ENCODE measurements around the gene EYA3. TPM values are rescaled to one million over a fixed set of nuclear protein-coding genes. Genes with fewer than 3 reads are reported as not detected.

The EYA3 gene
- total and polyA plus RNA-seq, 11 donors: 5.8 to 23.3 (median 17.4) TPM

- 94 to 97% (median 95%) methylated on average over 6 to 11 of the region's 11 CpGs for WGBS, 4 donors
- peaks cover 0 to 49% (median 36%) of the 10 kb centered on the region in 9 donors for H3K36me3 ChIP-seq
- no peaks in the 10 kb centered on the region for H3K9me3 ChIP-seq
- ATAC-seq (no peak), DNase-seq (no peak)
- intact Hi-C loops (cut with DNase I): no loop called here
- TF ChIP-seq POLR2A (IDR thresholded peaks at IDR 0.05) (no peak), CTCF (IDR thresholded peaks at IDR 0.05) (no peak)
- H3K4me1 ChIP-seq: peaks cover 0 to 34% (median 18%) of the 10 kb centered on the region in 12 donors
- H3K27ac ChIP-seq: no peak overlapping the region
- H3K4me3 ChIP-seq: no peak overlapping the region
- no peaks in the 10 kb centered on the region for H3K27me3 ChIP-seq
Observed at GRCh38 chr1:27963393-27963792, 125.0 kb downstream of the EYA3 start.

GRCh38 chr1:27961646-27962221, 126.7 kb downstream of the EYA3 start:
- peaks cover 0 to 34% (median 18%) of the 10 kb centered on the region in 12 donors for H3K4me1 ChIP-seq
- H3K9me3 ChIP-seq: no peaks in the 10 kb centered on the region
- intact Hi-C loops (cut with DNase I): no loop called here
- no peaks in the 10 kb centered on the region for H3K27me3 ChIP-seq
- DNase-seq (no peak), ATAC-seq (no peak)
- H3K27ac ChIP-seq: peak overlapping the region in 8 of 12 donors; percentile 19 to 94 (median 80)
- WGBS, 4 donors: 49 to 66% (median 58%) methylated on average over 3 to 4 of the region's 4 CpGs
- TF ChIP-seq CTCF (IDR thresholded peaks at IDR 0.05) (no peak), POLR2A (IDR thresholded peaks at IDR 0.05) (no peak)
- H3K36me3 ChIP-seq: peaks cover 0 to 33% (median 23%) of the 10 kb centered on the region in 9 donors
- H3K4me3 ChIP-seq: peak overlapping the region in 1 of 12 donors; percentile 82

GRCh38 chr1:27960762-27961645, 127.4 kb downstream of the EYA3 start:
- peaks cover 0 to 26% (median 18%) of the 10 kb centered on the region in 9 donors for H3K36me3 ChIP-seq
- no peaks in the 10 kb centered on the region for H3K27me3 ChIP-seq
- H3K4me3 ChIP-seq: peak overlapping the region in 11 of 12 donors; percentile 32 to 93 (median 75)
- ATAC-seq (peak in 1 of 4 donors; percentile 6), DNase-seq (no peak)
- H3K9me3 ChIP-seq: no peaks in the 10 kb centered on the region
- peaks cover 0 to 34% (median 18%) of the 10 kb centered on the region in 12 donors for H3K4me1 ChIP-seq
- H3K27ac ChIP-seq: peak overlapping the region in 11 of 12 donors; percentile 19 to 94 (median 89)
- intact Hi-C loops (cut with DNase I): no loop called here
- TF ChIP-seq CTCF (IDR thresholded peaks at IDR 0.05) (no peak), POLR2A (IDR thresholded peaks at IDR 0.05) (no peak)
- WGBS, 4 donors: 52 to 66% (median 62%) methylated on average over 13 of the region's 13 CpGs
